MCF 10A (cell line): Measurements from ENCODE around the gene AGBL1. TPM values are rescaled to one million over a fixed set of nuclear protein-coding genes. Genes with fewer than 3 reads are reported as not detected.

Experiments used
- BruUV-seq: library from RNA; stranded (reverse); fragments of 400-500 nt; replicated peaks from 2 replicates; lab custom pipeline; 2021; lab: Mats Ljungman, UMichigan
- CTCF ChIA-PET: fragments of 300-600 bp; sonication (Branson Sonifier 250); formaldehyde crosslinking; extraction: SDS; loops from one replicate; lab custom pipeline; 2021; ENCODE audit warnings: antibody characterized with exemption, inconsistent platforms; lab: Yijun Ruan, JAX
- POLR2A ChIA-PET: fragments of 300-600, 350-650 bp; sonication (Branson Sonifier 250); formaldehyde crosslinking; extraction: SDS; loops from one replicate; lab custom pipeline; 2020; ENCODE audit warnings: antibody characterized with exemption, inconsistent platforms; lab: Yijun Ruan, JAX
- DNase-seq: peaks from one replicate; pipeline ENCODE4 v3.0.0-alpha.2; 2018; ENCODE audit not compliant: unreplicated experiment
- H3K27ac Mint-ChIP-seq: one replicate; pipeline ENCODE4 v1.8.0; 2022; ENCODE audit warnings: mild to moderate bottlenecking, low read depth, mixed read lengths; ENCODE audit not compliant: unreplicated experiment
- H3K27me3 Mint-ChIP-seq: one replicate; pipeline ENCODE4 v1.8.0; 2022; ENCODE audit warnings: mixed read lengths; ENCODE audit not compliant: insufficient read depth, unreplicated experiment
- H3K36me3 Mint-ChIP-seq: one replicate; pipeline ENCODE4 v1.8.0; 2022; ENCODE audit warnings: mild to moderate bottlenecking, moderate library complexity, mixed read lengths; ENCODE audit not compliant: insufficient read depth, unreplicated experiment
- H3K4me1 Mint-ChIP-seq: one replicate; pipeline ENCODE4 v1.8.0; 2022; ENCODE audit warnings: mixed read lengths; ENCODE audit not compliant: insufficient read depth, unreplicated experiment
- H3K4me3 Mint-ChIP-seq: one replicate; pipeline ENCODE4 v1.8.0; 2022; ENCODE audit warnings: mild to moderate bottlenecking, moderate library complexity, mixed read lengths; ENCODE audit not compliant: unreplicated experiment
- H3K9me3 Mint-ChIP-seq: one replicate; pipeline ENCODE4 v1.8.0; 2022; ENCODE audit warnings: mixed read lengths; ENCODE audit not compliant: unreplicated experiment
- intact Hi-C: fragments of 100-400 bp; cut with micrococcal nuclease; formaldehyde crosslinking; loops from 2 replicates; pipeline ENCODE4 v1.14.1; 2022
- total RNA-seq: library from RNA; stranded (reverse); gene quantifications from 2 replicates; pipeline ENCODE4 v1.2.3, GENCODE V29; 2022
- TF ChIP-seq, protein P1 (sequence below): fragments of 200-600 bp; IDR thresholded peaks from one replicate; pipeline ENCODE4 v1.8.0; 2022; ENCODE audit warnings: antibody characterized with exemption, mild to moderate bottlenecking; ENCODE audit not compliant: unreplicated experiment

AGBL1 gene
- total RNA-seq, 1 experiment from 2014 or later, result not detected

DNA sequence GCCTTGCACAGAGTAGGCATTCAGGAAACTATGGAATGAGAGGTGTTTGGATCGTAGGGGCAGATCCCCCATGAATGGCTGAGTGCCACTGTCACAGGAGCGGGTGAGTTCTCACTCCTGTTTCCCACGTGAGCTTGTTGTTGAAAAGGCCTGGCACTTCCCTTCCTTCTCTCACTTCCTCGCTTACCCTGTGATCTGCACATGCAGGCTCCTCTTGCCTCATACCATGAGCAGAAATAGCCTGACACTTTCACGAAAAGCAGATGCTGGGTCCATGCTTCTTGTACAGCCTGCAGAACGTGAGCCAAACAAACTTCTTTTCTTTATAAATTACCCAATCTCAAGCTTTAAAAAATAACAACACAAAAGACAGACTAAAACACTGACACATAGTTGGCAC, 55.4 kb downstream of the AGBL1 start:
- no TSS peak for BruUV-seq
- CTCF ChIA-PET, result interaction anchor here (1.1 kb wide), 1 partner anchor 22 kb away, joined by 3 read pairs; no protein-coding TSS in a partner anchor

DNA sequence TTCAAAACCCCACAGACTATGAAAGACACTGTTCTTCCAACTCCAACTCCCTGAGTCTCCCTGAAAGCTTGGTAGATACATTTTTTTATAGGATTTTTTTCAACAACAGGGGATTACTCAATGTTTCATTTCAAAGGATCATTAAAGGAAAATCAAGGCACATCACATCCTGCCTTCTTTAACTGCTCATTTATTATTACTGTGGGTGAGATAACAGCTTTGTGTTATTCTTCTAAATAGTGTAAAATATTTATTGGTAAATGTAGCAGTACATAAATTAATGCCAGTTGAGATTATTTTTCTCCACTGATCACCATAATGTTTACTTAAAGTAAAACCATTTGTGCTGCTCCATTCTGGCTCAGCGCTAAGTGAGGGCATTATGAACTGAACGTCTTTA, 57.2 kb downstream of the AGBL1 start:
- ChIA-PET POLR2A (no interaction called here), CTCF (no interaction called here)
- H3K4me3 Mint-ChIP-seq, result no peak overlapping the region
- intact Hi-C loops, result no loop called here
- no peaks in the 10 kb centered on the region for H3K36me3 Mint-ChIP-seq
- no peaks in the 10 kb centered on the region for H3K4me1 Mint-ChIP-seq
- DNase-seq, result no peak
- no TSS peak for BruUV-seq
- TF ChIP-seq, protein P1, sequence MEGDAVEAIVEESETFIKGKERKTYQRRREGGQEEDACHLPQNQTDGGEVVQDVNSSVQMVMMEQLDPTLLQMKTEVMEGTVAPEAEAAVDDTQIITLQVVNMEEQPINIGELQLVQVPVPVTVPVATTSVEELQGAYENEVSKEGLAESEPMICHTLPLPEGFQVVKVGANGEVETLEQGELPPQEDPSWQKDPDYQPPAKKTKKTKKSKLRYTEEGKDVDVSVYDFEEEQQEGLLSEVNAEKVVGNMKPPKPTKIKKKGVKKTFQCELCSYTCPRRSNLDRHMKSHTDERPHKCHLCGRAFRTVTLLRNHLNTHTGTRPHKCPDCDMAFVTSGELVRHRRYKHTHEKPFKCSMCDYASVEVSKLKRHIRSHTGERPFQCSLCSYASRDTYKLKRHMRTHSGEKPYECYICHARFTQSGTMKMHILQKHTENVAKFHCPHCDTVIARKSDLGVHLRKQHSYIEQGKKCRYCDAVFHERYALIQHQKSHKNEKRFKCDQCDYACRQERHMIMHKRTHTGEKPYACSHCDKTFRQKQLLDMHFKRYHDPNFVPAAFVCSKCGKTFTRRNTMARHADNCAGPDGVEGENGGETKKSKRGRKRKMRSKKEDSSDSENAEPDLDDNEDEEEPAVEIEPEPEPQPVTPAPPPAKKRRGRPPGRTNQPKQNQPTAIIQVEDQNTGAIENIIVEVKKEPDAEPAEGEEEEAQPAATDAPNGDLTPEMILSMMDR, result no peak
- no peak overlapping the region for H3K27ac Mint-ChIP-seq
- H3K27me3 Mint-ChIP-seq, result peaks cover 11% of the 10 kb centered on the region
- H3K9me3 Mint-ChIP-seq, result peaks cover 5% of the 10 kb centered on the region

More for the DNA sequence above, 55.4 kb downstream of the AGBL1 start:
- Mint-ChIP-seq H3K36me3 (no peaks in the 10 kb centered on the region), H3K4me1 (no peaks in the 10 kb centered on the region), H3K4me3 (no peak overlapping the region), H3K27me3 (peaks cover 12% of the 10 kb centered on the region), H3K27ac (no peak overlapping the region), H3K9me3 (peaks cover 5% of the 10 kb centered on the region)
- POLR2A ChIA-PET, result no interaction called here
- intact Hi-C loops, result no loop called here
- no peak for DNase-seq
- TF ChIP-seq, protein P1, result no peak

- H3K9me3 Mint-ChIP-seq, result peaks cover 5% of the 10 kb centered on the region
- peaks cover 11% of the 10 kb centered on the region for H3K27me3 Mint-ChIP-seq
- TF ChIP-seq, protein P1, result no peak
- POLR2A ChIA-PET, result no interaction called here
- no peak for DNase-seq
- no peak overlapping the region for H3K4me3 Mint-ChIP-seq
- H3K36me3 Mint-ChIP-seq, result no peaks in the 10 kb centered on the region
- BruUV-seq, result no TSS peak
- no peak overlapping the region for H3K27ac Mint-ChIP-seq
- intact Hi-C loops, result no loop called here
- H3K4me1 Mint-ChIP-seq, result no peaks in the 10 kb centered on the region
- CTCF ChIA-PET, result no interaction called here
Observed at GRCh38 chr15:86138798-86139197, 59.1 kb downstream of the AGBL1 start.

GRCh38 chr15:86139828-86140227, 60.2 kb downstream of the AGBL1 start:
- DNase-seq, result no peak
- Mint-ChIP-seq H3K36me3 (no peaks in the 10 kb centered on the region), H3K27me3 (peaks cover 11% of the 10 kb centered on the region), H3K9me3 (peaks cover 5% of the 10 kb centered on the region), H3K27ac (no peak overlapping the region), H3K4me3 (no peak overlapping the region), H3K4me1 (no peaks in the 10 kb centered on the region)
- POLR2A ChIA-PET, result no interaction called here
- CTCF ChIA-PET, result interaction anchor here (0.6 kb wide), 1 partner anchor 50 kb away, joined by 3 read pairs; no protein-coding TSS in a partner anchor
- intact Hi-C loops, result no loop called here
- TF ChIP-seq, protein P1, result peak; percentile 30
- BruUV-seq, result no TSS peak
